RWPE2 (cell line): ENCODE measurements around the gene CPEB4.

ENCODE experiments used
- ATAC-seq: fragments of 200-7000 bp; cut with Tn5 transposase; 3 replicates; pipeline ENCODE4 v1.9.1; 2021; ENCODE audit warnings: low read depth
- DNase-seq: peaks from one replicate; pipeline ENCODE4 v3.0.0-alpha.2; 2020; ENCODE audit warnings: low spot score
- H3K27ac ChIP-seq: fragments of 450-650 bp; 2 replicates; pipeline ENCODE4 v1.5.1; 2017; ENCODE audit warnings: mild to moderate bottlenecking; ENCODE audit not compliant: poor library complexity, severe bottlenecking
- H3K27me3 ChIP-seq: fragments of 250-450 bp; sonication (Bioruptor Pico); 2 replicates; pipeline ENCODE4 v1.5.1; 2021; ENCODE audit warnings: mild to moderate bottlenecking, moderate library complexity; ENCODE audit not compliant: insufficient read depth, poor library complexity, severe bottlenecking
- H3K36me3 ChIP-seq: fragments of 250-450 bp; sonication (Bioruptor Pico); 2 replicates; pipeline ENCODE4 v1.5.1; 2020; ENCODE audit warnings: low read depth, mild to moderate bottlenecking, moderate library complexity
- H3K4me1 ChIP-seq: fragments of 250-450 bp; sonication (Bioruptor Pico); 2 replicates; pipeline ENCODE4 v1.5.1; 2021; ENCODE audit warnings: mild to moderate bottlenecking, moderate library complexity; ENCODE audit not compliant: insufficient read depth, poor library complexity, severe bottlenecking
- H3K4me3 ChIP-seq: fragments of 250-450 bp; sonication (Bioruptor Pico); 2 replicates; pipeline ENCODE4 v1.5.1; 2021; ENCODE audit warnings: mild to moderate bottlenecking, moderate library complexity; ENCODE audit not compliant: severe bottlenecking
- H3K9me3 ChIP-seq: fragments of 250-450 bp; sonication (Bioruptor Pico); 2 replicates; pipeline ENCODE4 v1.5.1; 2021; ENCODE audit warnings: mild to moderate bottlenecking, moderate library complexity; ENCODE audit not compliant: severe bottlenecking
- CTCF ChIP-seq: fragments of 450-650 bp; IDR thresholded peaks from one replicate; pipeline ENCODE4 v1.5.1; 2017; ENCODE audit warnings: mild to moderate bottlenecking, moderate library complexity; ENCODE audit not compliant: poor library complexity, severe bottlenecking

CPEB4 gene

GRCh38 chr5:173904151-173904550 is 16.0 kb downstream of the CPEB4 start:
- H3K27ac ChIP-seq = no peak overlapping the region
- TF ChIP-seq CTCF = no peak

GRCh38 chr5:173907284-173907683 is 19.1 kb downstream of the CPEB4 start:
- no peak overlapping the region for H3K4me3 ChIP-seq

More at GRCh38 chr5:173904151-173904550, 16.0 kb downstream of the CPEB4 start:
- no peaks in the 10 kb centered on the region for H3K36me3 ChIP-seq
- ATAC-seq (no peak), DNase-seq (no peak)
- H3K27me3 ChIP-seq = no peaks in the 10 kb centered on the region
- H3K4me3 ChIP-seq = no peak overlapping the region
- H3K9me3 ChIP-seq = no peaks in the 10 kb centered on the region
- H3K4me1 ChIP-seq = no peaks in the 10 kb centered on the region

GRCh38 chr5:173907686-173908371 is 19.7 kb downstream of the CPEB4 start:
- Histone ChIP-seq H3K27me3 (no peaks in the 10 kb centered on the region), H3K4me1 (no peaks in the 10 kb centered on the region), H3K9me3 (no peaks in the 10 kb centered on the region), H3K27ac (no peak overlapping the region), H3K4me3 (no peak overlapping the region), H3K36me3 (no peaks in the 10 kb centered on the region)
- no peak for TF ChIP-seq CTCF
- DNase-seq = no peak
- no peak for ATAC-seq

More at GRCh38 chr5:173907284-173907683, 19.1 kb downstream of the CPEB4 start:
- no peaks in the 10 kb centered on the region for H3K9me3 ChIP-seq
- no peaks in the 10 kb centered on the region for H3K4me1 ChIP-seq
- TF ChIP-seq CTCF = no peak
- DNase-seq (no peak), ATAC-seq (no peak)
- H3K36me3 ChIP-seq = no peaks in the 10 kb centered on the region
- no peak overlapping the region for H3K27ac ChIP-seq
- H3K27me3 ChIP-seq = no peaks in the 10 kb centered on the region

- H3K27me3 ChIP-seq = no peaks in the 10 kb centered on the region
- no peaks in the 10 kb centered on the region for H3K9me3 ChIP-seq
- no peaks in the 10 kb centered on the region for H3K4me1 ChIP-seq
- no peak for ATAC-seq
- no peak for TF ChIP-seq CTCF
- no peak for DNase-seq
- no peaks in the 10 kb centered on the region for H3K36me3 ChIP-seq
- H3K27ac ChIP-seq = no peak overlapping the region
- H3K4me3 ChIP-seq = no peak overlapping the region
Observed at GRCh38 chr5:173909199-173909598, 21.1 kb downstream of the CPEB4 start.

- ATAC-seq = no peak
- Histone ChIP-seq H3K4me1 (no peaks in the 10 kb centered on the region), H3K36me3 (no peaks in the 10 kb centered on the region), H3K9me3 (no peaks in the 10 kb centered on the region), H3K27ac (no peak overlapping the region), H3K27me3 (no peaks in the 10 kb centered on the region), H3K4me3 (no peak overlapping the region)
- DNase-seq = no peak
- no peak for TF ChIP-seq CTCF
Observed at GRCh38 chr5:173910215-173910614, 22.1 kb downstream of the CPEB4 start.
